ENCODE results near the gene ERC1.
"Not testable (repeated sequence)": the region's sequence is repeated elsewhere in the genome, so short reads cannot be mapped to it uniquely, and the experiment has no call there.

ERC1 gene

DNA sequence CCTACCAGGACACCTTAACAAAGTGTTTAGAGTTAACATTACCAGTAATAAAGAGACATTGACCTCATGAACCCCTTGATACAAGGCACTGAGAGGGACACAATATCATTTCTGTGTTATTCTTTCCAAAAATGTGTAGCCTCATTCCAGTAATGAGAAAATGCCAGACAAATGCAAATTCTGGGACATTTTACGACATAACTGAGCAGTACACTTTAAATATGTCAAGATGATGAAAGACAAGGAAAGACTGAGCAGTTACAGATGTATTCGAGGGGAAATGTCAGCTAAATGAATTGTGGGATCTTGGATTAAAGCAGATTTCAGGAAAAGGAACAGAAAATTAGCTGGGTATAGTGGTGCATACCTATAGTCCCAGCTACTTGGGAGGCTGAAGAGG lies 255.6 kb downstream of the ERC1 start:
- DNase-seq = no peak

- no peak for DNase-seq
Observed at GRCh38 chr12:1250641-1251040, 259.6 kb downstream of the ERC1 start.

DNA sequence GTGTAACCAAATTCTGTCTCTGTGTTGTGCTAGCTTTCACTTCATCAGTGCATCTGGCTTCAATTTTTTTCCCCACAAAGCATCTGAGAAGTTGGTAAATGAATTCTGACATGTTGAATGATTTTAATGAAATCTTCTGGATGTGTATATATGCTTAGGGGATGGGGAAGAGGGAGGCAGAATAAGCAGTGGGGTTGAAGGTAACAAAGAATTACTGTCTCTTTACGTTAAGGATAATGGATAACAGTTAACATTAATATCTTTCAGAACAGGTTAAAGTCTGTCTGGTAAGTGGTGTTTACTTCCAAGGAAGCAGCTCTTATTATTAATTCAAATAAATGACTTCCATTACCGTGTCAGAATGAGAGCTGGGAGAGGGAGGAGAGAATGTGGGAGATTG lies 261.7 kb downstream of the ERC1 start:
- DNase-seq = no peak

- DNase-seq = not testable (repeated sequence)
Observed at GRCh38 chr12:1255125-1255524, 264.1 kb downstream of the ERC1 start.

GRCh38 chr12:1255854-1256253 lies 264.8 kb downstream of the ERC1 start:
- DNase-seq = not testable (repeated sequence)

- no peak for DNase-seq
Observed at GRCh38 chr12:1256285-1256684, 265.3 kb downstream of the ERC1 start.

GRCh38 chr12:1256991-1257390 lies 266.0 kb downstream of the ERC1 start:
- no peak for DNase-seq

DNA sequence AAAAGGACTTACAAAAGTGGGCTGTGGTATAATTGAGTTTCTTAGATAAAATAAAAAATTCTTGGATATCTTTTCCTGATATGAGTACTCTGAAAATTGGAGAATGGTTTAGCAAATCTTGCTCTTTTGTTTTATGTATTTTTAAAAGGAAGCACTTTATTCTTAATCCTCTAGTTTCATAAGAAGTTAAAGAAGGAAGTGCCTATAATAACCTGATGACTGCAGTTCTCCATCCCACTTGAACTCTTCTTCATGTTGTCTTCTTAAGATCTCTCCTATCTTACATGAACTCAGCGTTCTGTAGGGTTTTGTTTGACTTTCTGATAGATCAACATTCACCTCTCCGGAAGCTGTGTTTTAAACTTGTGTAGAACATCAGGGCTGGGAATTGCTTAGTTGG lies 271.0 kb downstream of the ERC1 start:
- DNase-seq = no peak

DNA sequence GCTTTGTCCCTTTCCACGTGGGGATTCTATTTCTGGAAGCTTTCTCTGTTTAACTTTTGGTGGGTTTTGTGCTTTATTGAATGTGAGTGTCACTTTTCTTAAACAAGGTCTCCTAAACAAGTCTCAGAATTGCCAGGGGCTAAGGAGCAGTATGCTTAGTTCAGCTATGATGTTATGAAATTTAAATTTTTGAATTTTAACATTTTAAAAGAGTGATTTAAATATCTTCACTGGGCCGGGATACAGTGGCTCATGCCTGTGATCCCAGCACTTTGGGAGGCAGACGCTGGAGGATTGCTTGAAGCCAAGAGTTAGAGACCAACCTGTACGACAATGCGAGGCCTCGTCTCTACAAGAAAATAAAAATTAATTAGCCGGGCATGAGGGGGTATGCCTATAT lies 276.2 kb downstream of the ERC1 start:
- no peak for DNase-seq

- DNase-seq = no peak
Observed at GRCh38 chr12:1272142-1272541, 281.1 kb downstream of the ERC1 start.

- DNase-seq = no peak
Observed at GRCh38 chr12:1273051-1273450, 282.0 kb downstream of the ERC1 start.

DNA sequence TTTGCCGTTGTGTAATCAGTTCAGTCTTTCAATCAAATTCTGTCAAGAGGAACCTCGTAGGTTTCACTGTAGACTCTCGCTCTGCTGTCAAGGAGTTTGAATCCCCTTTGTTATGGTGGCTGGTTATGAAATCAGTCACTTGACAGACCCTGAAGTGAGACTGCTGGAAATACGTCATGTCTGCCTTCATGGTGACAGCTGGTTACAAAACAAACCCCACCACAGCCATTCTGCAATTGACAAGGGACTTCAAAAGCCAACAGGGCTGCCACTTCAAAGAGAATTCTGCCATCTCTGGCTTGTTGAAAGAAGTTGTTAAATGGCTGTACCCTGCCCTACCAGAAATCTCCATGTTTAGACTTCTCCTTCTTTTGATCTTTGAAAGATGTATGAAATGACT lies 286.9 kb downstream of the ERC1 start:
- peak; percentile 22 to 32 for DNase-seq

GRCh38 chr12:1279050-1279449 lies 288.0 kb downstream of the ERC1 start:
- no peak for DNase-seq

- DNase-seq = no peak
Observed at GRCh38 chr12:1280059-1280458, 289.0 kb downstream of the ERC1 start.

DNA sequence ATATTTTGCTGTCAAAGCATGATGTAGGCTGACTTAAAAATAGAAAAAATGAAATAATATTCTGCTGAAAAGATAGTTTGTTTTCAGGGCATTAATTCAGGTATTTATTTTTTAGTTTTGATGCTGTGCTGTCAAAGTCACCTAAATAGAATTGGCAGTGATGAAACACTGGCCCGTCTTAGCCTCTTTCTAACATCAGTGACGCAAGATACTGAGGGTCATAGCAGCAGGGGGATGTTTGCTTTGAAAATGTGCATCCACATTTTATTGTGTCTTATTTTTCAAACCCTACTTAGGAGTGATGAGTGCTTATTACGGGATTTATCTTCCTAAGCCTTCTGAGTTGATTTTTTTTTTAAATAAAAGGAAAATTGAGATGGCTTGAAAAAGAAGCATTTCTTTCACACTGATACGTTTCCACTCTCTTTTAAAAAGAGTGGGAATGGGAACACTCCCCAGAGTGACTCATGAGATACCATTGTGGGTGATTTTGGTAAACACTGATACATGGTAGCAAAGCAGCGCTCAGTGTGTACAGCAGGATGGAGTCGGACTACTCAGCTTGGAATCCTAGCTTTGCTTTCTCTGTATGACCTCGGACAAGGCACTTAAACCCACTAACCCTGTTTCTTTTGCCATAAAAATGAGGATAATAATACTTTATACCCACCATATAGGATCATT lies 290.8 kb downstream of the ERC1 start:
- DNase-seq = no peak

GRCh38 chr12:1282670-1283315 lies 291.8 kb downstream of the ERC1 start:
- DNase-seq = no peak

GRCh38 chr12:1283316-1283715 lies 292.3 kb downstream of the ERC1 start:
- DNase-seq = no peak

DNA sequence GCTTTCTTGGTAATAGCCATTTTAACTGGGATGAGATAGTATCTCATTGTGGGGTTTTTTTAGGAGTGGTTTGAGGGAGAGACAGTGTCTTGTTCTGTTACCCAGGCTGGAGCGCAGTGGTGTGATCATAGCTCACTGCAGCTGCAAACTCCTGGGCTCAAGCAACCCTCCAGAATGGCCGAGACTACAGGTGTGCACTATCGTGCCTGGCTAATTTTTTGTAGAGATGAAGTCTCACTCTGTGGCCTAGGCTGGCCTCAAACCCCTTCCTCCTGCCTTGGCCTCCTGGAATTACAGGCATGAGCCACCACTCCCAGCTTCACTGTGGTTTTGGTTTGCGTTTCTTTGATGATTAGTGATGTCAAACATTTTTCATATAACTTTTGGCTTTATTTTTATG lies 293.6 kb downstream of the ERC1 start:
- DNase-seq = no peak

DNA sequence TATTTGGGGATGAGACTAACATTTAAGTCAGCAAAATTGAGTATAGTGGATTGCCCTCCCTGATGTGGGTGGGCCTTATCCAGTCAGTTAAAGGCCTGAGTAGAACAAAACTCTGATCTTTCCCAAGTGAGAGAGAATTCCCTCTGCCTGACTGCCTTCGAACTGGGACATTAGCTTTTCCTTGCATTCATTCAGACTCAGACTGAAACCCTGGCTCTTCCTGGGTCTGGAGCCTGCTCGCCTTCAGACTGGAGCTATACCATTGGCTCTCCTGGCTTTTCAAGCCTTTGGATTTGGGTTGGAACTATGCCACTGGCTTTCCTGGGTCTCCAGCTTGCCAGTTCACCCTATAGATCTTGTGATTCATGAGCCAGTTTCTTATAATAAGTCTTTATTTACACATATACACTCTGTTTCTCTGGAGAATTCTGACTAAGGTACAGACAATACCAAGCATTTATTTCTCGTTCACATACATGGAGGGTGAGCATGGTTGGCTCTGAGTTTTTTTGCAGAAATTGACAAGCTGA lies 296.5 kb downstream of the ERC1 start:
- DNase-seq = no peak

- DNase-seq = no peak
Observed at GRCh38 chr12:1288333-1288732, 297.3 kb downstream of the ERC1 start.

DNA sequence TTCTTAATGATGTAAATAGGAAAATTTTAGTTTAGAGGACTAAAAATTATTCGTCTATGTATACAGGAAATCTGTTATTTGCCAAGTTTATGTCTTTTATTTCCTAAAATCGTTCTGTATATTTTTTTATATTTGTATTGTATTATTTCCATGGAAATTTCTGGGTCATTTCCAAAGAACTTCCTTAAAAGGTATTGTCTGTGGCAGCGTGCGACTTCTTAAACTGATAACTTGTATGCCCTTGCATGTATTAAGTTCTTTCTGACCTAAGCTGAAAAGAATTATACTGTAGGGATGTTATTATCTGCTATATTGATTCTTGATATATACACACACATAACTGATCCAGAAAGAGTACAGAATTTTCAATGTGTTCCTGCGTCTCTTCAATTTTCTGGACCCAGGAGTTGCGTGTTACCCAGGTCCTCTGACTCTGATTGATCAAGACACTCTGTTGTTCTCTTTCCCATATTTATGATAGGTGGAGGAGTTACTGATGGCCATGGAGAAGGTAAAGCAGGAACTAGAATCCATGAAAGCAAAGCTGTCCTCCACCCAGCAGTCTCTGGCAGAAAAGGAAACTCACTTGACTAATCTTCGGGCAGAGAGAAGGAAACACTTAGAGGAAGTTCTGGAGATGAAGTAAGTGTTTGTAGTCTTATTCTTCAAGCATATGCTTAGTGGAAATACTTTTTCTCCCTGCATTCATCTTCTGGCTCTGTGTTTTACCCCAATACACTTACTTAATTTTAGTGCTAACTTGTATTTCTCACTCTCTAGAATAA lies 298.5 kb downstream of the ERC1 start:
- no peak for DNase-seq

DNA sequence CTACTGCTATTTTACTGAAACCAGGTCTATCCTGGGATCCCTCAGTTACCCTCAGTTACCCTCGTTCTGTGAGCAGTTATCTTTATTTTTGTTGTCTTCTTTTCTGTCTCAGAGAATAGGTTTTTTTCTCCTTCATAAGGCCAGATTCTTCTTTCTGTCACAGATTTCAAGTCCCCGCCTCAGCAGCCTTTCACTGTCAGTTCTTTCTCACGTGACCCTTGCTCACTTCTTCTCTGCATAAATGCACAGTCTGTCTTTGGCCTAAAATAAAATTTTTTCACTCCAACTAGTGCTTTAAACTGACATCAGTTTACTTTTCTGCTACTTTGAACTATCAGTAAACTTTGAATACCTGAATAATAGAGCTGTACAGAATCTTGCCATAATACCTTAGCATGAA lies 299.7 kb downstream of the ERC1 start:
- no peak for DNase-seq

- no peak for DNase-seq
Observed at GRCh38 chr12:1291601-1292332, 300.7 kb downstream of the ERC1 start.

Measured in activated T-cell treated with anti-CD3 and anti-CD28 coated beads, Interleukin-2, amount 50 U/mL, for 48 hours (primary cell).